H1 (cell line): Measurements from ENCODE around the gene LIG1. TPM values are rescaled to one million over a fixed set of nuclear protein-coding genes. Genes with fewer than 3 reads are reported as not detected.

Experiments used
- CTCF ChIA-PET: fragments of 300-600 bp; sonication (Branson Sonifier 250); formaldehyde crosslinking; loops from one replicate; lab custom pipeline; 2021; ENCODE audit not compliant: partially characterized antibody; lab: Charles Lee
- POLR2A ChIA-PET: fragments of 300-600 bp; sonication (Branson Sonifier 250); formaldehyde crosslinking; loops from one replicate; lab custom pipeline; 2021; ENCODE audit warnings: inconsistent platforms; ENCODE audit not compliant: partially characterized antibody; lab: Charles Lee
- DNase-seq, 2 experiments: peaks; one replicate each; pipeline versions ENCODE4 v3.0.0 to v3.0.0-alpha.2; 2010 to 2022; ENCODE audit warnings: low spot score in 2 of 2, low read depth in 1 of 2, mixed read lengths in 1 of 2
- FAIRE-seq: peaks from 2 replicates; lab custom pipeline; 2011; peaks lifted over from hg19 to GRCh38; lab: Jason Lieb, UNC
- H2AFZ ChIP-seq: 2 replicates; pipeline ENCODE4 v1.8.1; 2012; ENCODE audit warnings: low read length, inconsistent platforms
- H2AK5ac ChIP-seq: 2 replicates; pipeline ENCODE4 v1.6.1; 2013; ENCODE audit warnings: low read depth, low read length
- H2BK120ac ChIP-seq: replicated peaks from 2 replicates; pipeline ENCODE3; 2013; ENCODE audit warnings: low read depth, low read length, inconsistent platforms
- H2BK12ac ChIP-seq: 2 replicates; pipeline ENCODE4 v1.6.1; 2013; ENCODE audit warnings: low read depth, low read length
- H2BK15ac ChIP-seq: 2 replicates; pipeline ENCODE4 v1.6.1; 2013; ENCODE audit warnings: low read length
- H2BK20ac ChIP-seq: 2 replicates; pipeline ENCODE4 v1.6.1; 2013; ENCODE audit warnings: low read length
- H2BK5ac ChIP-seq: 2 replicates; pipeline ENCODE4 v1.6.1; 2013; ENCODE audit warnings: low read depth, low read length
- H3K14ac ChIP-seq: 2 replicates; pipeline ENCODE4 v1.6.1; 2013; ENCODE audit warnings: inconsistent platforms; ENCODE audit not compliant: insufficient read length
- H3K18ac ChIP-seq: 2 replicates; pipeline ENCODE4 v1.6.1; 2013; ENCODE audit warnings: low read length; ENCODE audit errors: extremely low read depth
- H3K23ac ChIP-seq: 2 replicates; pipeline ENCODE4 v1.6.1; 2013; ENCODE audit warnings: inconsistent platforms; ENCODE audit not compliant: insufficient read length
- H3K23me2 ChIP-seq: 2 replicates; pipeline ENCODE4 v1.6.1; 2013; ENCODE audit warnings: low read depth, low read length
- H3K27ac ChIP-seq: 2 replicates; pipeline ENCODE4 v1.6.1; 2011; ENCODE audit warnings: low read depth, low read length, inconsistent platforms
- H3K27me3 ChIP-seq, 4 experiments: replicated peaks in 1 of 4; 1 replicate in 1 of 4; 2 replicates in 3 of 4; pipeline versions ENCODE4 v1.6.1 to v1.8.1; 2011 to 2013; ENCODE audit warnings: low read length in 3 of 4, mild to moderate bottlenecking in 3 of 4, inconsistent platforms in 2 of 4, mixed read lengths in 2 of 4, moderate library complexity in 1 of 4; ENCODE audit not compliant: control insufficient read depth in 3 of 4, insufficient read depth in 3 of 4; ENCODE audit errors: extremely low read depth in 1 of 4
- H3K36me3 ChIP-seq, 4 experiments: 2 replicates each; pipeline versions ENCODE4 v1.6.1 to v1.8.1; 2011 to 2013; ENCODE audit warnings: mild to moderate bottlenecking in 4 of 4, low read length in 3 of 4, moderate library complexity in 2 of 4, control low read depth in 1 of 4, inconsistent platforms in 1 of 4; ENCODE audit not compliant: insufficient read depth in 4 of 4, control insufficient read depth in 2 of 4
- H3K4ac ChIP-seq: replicated peaks from 2 replicates; pipeline ENCODE3; 2013; ENCODE audit warnings: low read length, low read depth, mixed read lengths, inconsistent platforms; ENCODE audit not compliant: insufficient read length
- H3K4me1 ChIP-seq, 4 experiments: replicated peaks in 1 of 4; 1 replicate in 1 of 4; 2 replicates in 3 of 4; pipeline versions ENCODE4 v1.6.1 to v1.8.1; 2011 to 2013; ENCODE audit warnings: low read length in 3 of 4, inconsistent platforms in 2 of 4, mixed read lengths in 1 of 4; ENCODE audit not compliant: insufficient read depth in 4 of 4, control insufficient read depth in 3 of 4
- H3K4me2 ChIP-seq, 2 experiments: 2 replicates each; pipeline versions ENCODE4 v1.6.1 to v1.8.1; 2011 to 2013; ENCODE audit warnings: low read depth in 2 of 2, low read length in 2 of 2, control low read depth in 1 of 2, inconsistent platforms in 1 of 2, mild to moderate bottlenecking in 1 of 2; ENCODE audit not compliant: insufficient read depth in 1 of 2
- H3K4me3 ChIP-seq, 4 experiments: fragments of 200-600, 300-600 bp in 1 of 4; sonication (generic), shearing (Covaris generic), sonication (Bioruptor Twin) in 1 of 4; 2 replicates each; pipeline versions ENCODE4 v1.5.1 to v1.8.1; 2011 to 2016; ENCODE audit warnings: low read length in 4 of 4, low read depth in 3 of 4, control low read depth in 2 of 4, inconsistent platforms in 2 of 4, mild to moderate bottlenecking in 2 of 4, mixed read lengths in 1 of 4, moderate library complexity in 1 of 4; ENCODE audit not compliant: insufficient read depth in 2 of 4; ENCODE audit errors: extremely low read depth in 1 of 4
- H3K56ac ChIP-seq: replicated peaks from 2 replicates; pipeline ENCODE3; 2013; ENCODE audit warnings: low read depth, mild to moderate bottlenecking, mixed read lengths, low read length, inconsistent platforms; ENCODE audit not compliant: insufficient read length
- H3K79me1 ChIP-seq: 2 replicates; pipeline ENCODE4 v1.6.1; 2013; ENCODE audit warnings: low read depth, low read length, control low read depth
- H3K79me2 ChIP-seq, 2 experiments: 2 replicates each; pipeline versions ENCODE4 v1.6.1 to v1.8.1; 2012 to 2013; ENCODE audit warnings: low read length in 2 of 2, mild to moderate bottlenecking in 2 of 2, inconsistent platforms in 1 of 2; ENCODE audit not compliant: insufficient read depth in 2 of 2, control insufficient read depth in 1 of 2
- H3K9ac ChIP-seq, 4 experiments: replicated peaks in 1 of 4; 1 replicate in 1 of 4; 2 replicates in 3 of 4; pipeline versions ENCODE4 v1.6.1 to v1.8.1; 2011 to 2013; ENCODE audit warnings: low read depth in 3 of 4, low read length in 3 of 4, control low read depth in 2 of 4, mild to moderate bottlenecking in 2 of 4, moderate library complexity in 2 of 4, inconsistent platforms in 1 of 4; ENCODE audit errors: extremely low read depth in 1 of 4
- H3K9me3 ChIP-seq, 2 experiments: 2 replicates each; pipeline versions ENCODE4 v1.6.1 to v1.8.1; 2012 to 2013; ENCODE audit warnings: mild to moderate bottlenecking in 2 of 2, moderate library complexity in 2 of 2, control low read depth in 1 of 2, inconsistent platforms in 1 of 2, low read depth in 1 of 2, low read length in 1 of 2, mixed read lengths in 1 of 2; ENCODE audit not compliant: insufficient read depth in 2 of 2
- H4K20me1 ChIP-seq, 2 experiments: replicated peaks in 1 of 2; 2 replicates each; pipeline versions ENCODE3 to v1.8.1; 2011 to 2013; ENCODE audit warnings: inconsistent platforms in 2 of 2, low read length in 2 of 2, mild to moderate bottlenecking in 1 of 2; ENCODE audit not compliant: insufficient read depth in 2 of 2, control insufficient read depth in 1 of 2
- H4K5ac ChIP-seq: 2 replicates; pipeline ENCODE4 v1.6.1; 2013; ENCODE audit warnings: low read length, low read depth, mixed read lengths, inconsistent platforms; ENCODE audit not compliant: insufficient read length
- H4K8ac ChIP-seq: 2 replicates; pipeline ENCODE4 v1.8.0; 2013; ENCODE audit warnings: mild to moderate bottlenecking, moderate library complexity, low read length, inconsistent platforms; ENCODE audit not compliant: insufficient read depth; ENCODE audit errors: extremely low read depth
- H4K91ac ChIP-seq: replicated peaks from 2 replicates; pipeline ENCODE3; 2013; ENCODE audit warnings: low read length, mixed read lengths, inconsistent platforms; ENCODE audit not compliant: insufficient read length
- BRCA1 ChIP-seq: IDR thresholded peaks from 2 replicates; pipeline ENCODE4 v1.6.1; 2012; ENCODE audit warnings: low read depth, low read length, improper control_type of control experiment
- CBX5 ChIP-seq: fragments of 300-800, 300-1000 bp; sonication (generic); IDR thresholded peaks from 2 replicates; pipeline ENCODE4 v1.7.1; 2016; ENCODE audit warnings: antibody characterized with exemption, low read length, low read depth
- CHD1 ChIP-seq: IDR thresholded peaks from 2 replicates; pipeline ENCODE4 v1.6.1; 2012; ENCODE audit warnings: low read depth, low read length, improper control_type of control experiment
- CREB1 ChIP-seq: IDR thresholded peaks from 2 replicates; pipeline ENCODE4 v1.6.1; 2012; ENCODE audit warnings: inconsistent platforms
- FOSL1 ChIP-seq: IDR thresholded peaks from 2 replicates; pipeline ENCODE4 v1.6.1; 2011; ENCODE audit warnings: mild to moderate bottlenecking, low read depth, low read length, moderate library complexity; ENCODE audit not compliant: insufficient read depth
- GABPA ChIP-seq: IDR thresholded peaks from 2 replicates; pipeline ENCODE4 v1.6.1; 2011; ENCODE audit warnings: mild to moderate bottlenecking, low read length, moderate library complexity, borderline replicate concordance; ENCODE audit not compliant: insufficient read depth
- HDAC2 ChIP-seq, 2 experiments: fragments of 300-600 bp in 1 of 2; sonication (generic) in 1 of 2; IDR thresholded peaks; 2 replicates each; pipeline ENCODE4 v1.6.1; 2011 to 2012; ENCODE audit warnings: low read depth in 2 of 2, low read length in 2 of 2, mild to moderate bottlenecking in 2 of 2, moderate library complexity in 2 of 2, borderline replicate concordance in 1 of 2, inconsistent platforms in 1 of 2
- KDM1A ChIP-seq: fragments of 200-600, 300-600 bp; sonication (generic); IDR thresholded peaks from 2 replicates; pipeline ENCODE4 v1.7.1; 2016; ENCODE audit warnings: mild to moderate bottlenecking, low read length, borderline replicate concordance
- PHF8 ChIP-seq: fragments of 200-600 bp; sonication (generic); conservative IDR thresholded peaks from 2 replicates; pipeline ENCODE4 v1.7.1; 2012; ENCODE audit warnings: low read depth, mild to moderate bottlenecking, inconsistent platforms, low read length, moderate library complexity
- SAP30 ChIP-seq: fragments of 300-600 bp; sonication (generic); IDR thresholded peaks from 2 replicates; pipeline ENCODE4 v1.7.1; 2012; ENCODE audit warnings: low read length, moderate library complexity, mild to moderate bottlenecking, inconsistent platforms; ENCODE audit not compliant: insufficient read depth, insufficient replicate concordance
- SP4 ChIP-seq: IDR thresholded peaks from 2 replicates; pipeline ENCODE4 v1.6.1; 2012; ENCODE audit warnings: low read length, inconsistent platforms
- YY1 ChIP-seq: IDR thresholded peaks from 2 replicates; pipeline ENCODE4 v1.6.1; 2011; ENCODE audit warnings: low read depth, mild to moderate bottlenecking, low read length
- WGBS, 2 experiments: shearing (Covaris generic) in 1 of 2; methylation state at CpG; one replicate each; pipeline versions ENCODE4 v1.1.6 to v1.1.7; 2013 to 2015; ENCODE audit warnings: low lambda C conversion rate in 2 of 2, mixed read lengths in 2 of 2, inconsistent platforms in 1 of 2, low coverage in 1 of 2, missing lambda C conversion rate in 1 of 2; ENCODE audit not compliant: insufficient replicate concordance in 2 of 2, insufficient coverage in 1 of 2, insufficient read length in 1 of 2; ENCODE audit errors: extremely low coverage in 1 of 2, missing lambda C conversion rate in 1 of 2; 5-methylcytosine and 5-hydroxymethylcytosine counted together
- polyA plus RNA-seq, 7 experiments: library from polyadenylated mRNA; depleted of rRNA in 3 of 7; stranded (reverse) in 5 of 7; unstranded in 2 of 7; fragments of >200 nt in 5 of 7; fragments of 200-250 nt in 2 of 7; gene quantifications; 1 replicate in 5 of 7; 2 replicates in 1 of 7; 4 replicates in 1 of 7; pipeline versions ENCODE4 v1.2.1 to v1.2.3, GENCODE V29; 2011 to 2013; ENCODE audit warnings: missing spikeins in 2 of 7, mixed read lengths in 2 of 7
- total RNA-seq: library from RNA; stranded (reverse); fragmentation: NEBNext Ultra II Directional; extraction: Animal tissue kit (Norgen Biotek cat#: 25700); gene quantifications from 2 replicates; pipeline ENCODE4 v1.2.1, GENCODE V29; 2021

Gene LIG1
- total and polyA plus RNA-seq, 2 of the 8 experiments (the other 6 are each of a cell fraction or from before 2014, with no cell fraction given) = 67.6 to 113 TPM

GRCh38 chr19:48171710-48172109 lies 1.6 kb upstream of the LIG1 start:
- Histone ChIP-seq H2BK120ac (no peak overlapping the region), H3K4ac (no peak overlapping the region), H3K23me2 (peaks cover 11% of the 10 kb centered on the region), H3K56ac (no peak overlapping the region), H2BK12ac (no peak overlapping the region; the same call in 1 of the 2 replicates), H3K4me3 (peak overlapping the region in 3 of 4 experiments; percentile 93 to 99 (median 97); a peak in 4 of 8 replicates), H4K8ac (no peak overlapping the region), H3K27me3 (no peaks in the 10 kb centered on the region), H2BK15ac (no peak overlapping the region), H3K79me1 (peaks cover 6% of the 10 kb centered on the region; the same call in 1 of the 2 replicates), H2BK20ac (no peak overlapping the region), H3K18ac (no peak overlapping the region), H4K91ac (no peak overlapping the region), H4K5ac (no peak overlapping the region), H2AFZ (no peak overlapping the region), H3K4me1 (peaks cover 0 to 13% (median 6%) of the 10 kb centered on the region in 4 experiments; a peak in 6 of 7 replicates), H2BK5ac (no peak overlapping the region), H3K23ac (no peak overlapping the region), H4K20me1 (peaks cover 2 to 6% of the 10 kb centered on the region in 2 experiments), H3K9me3 (no peaks in the 10 kb centered on the region), H3K79me2 (peaks cover 6 to 33% of the 10 kb centered on the region in 2 experiments), H3K14ac (no peak overlapping the region), H3K4me2 (peak overlapping the region; percentile 94 to 96; a peak in 3 of 4 replicates), H2AK5ac (no peak overlapping the region), H3K9ac (no peak overlapping the region), H3K36me3 (peaks cover 2 to 22% (median 16%) of the 10 kb centered on the region in 4 experiments), H3K27ac (no peak overlapping the region)
- FAIRE-seq (no peak), DNase-seq (no peak)
- ChIA-PET POLR2A (interaction anchor here (0.9 to 1.8 kb wide), 13 partner anchors 8 to 119 kb away, joined by 3 to 7 read pairs (median 3); partner anchors contain the start of gene PLA2G4C), CTCF (interaction anchor here (0.6 to 2.1 kb wide), 10 partner anchors 12 to 143 kb away, joined by 3 to 9 read pairs (median 4); no protein-coding TSS in a partner anchor)
- WGBS, 2 experiments = 94% methylated on average over 29 of the region's 37 CpGs; no CpG with 5 or more reads in 1 of the 2 experiments
- TF ChIP-seq BRCA1 (no peak), HDAC2 (IDR thresholded peaks at IDR 0.05; ENCODE audit: borderline replicate concordance in 1 of 2, low read depth in 2 of 2, low read length in 2 of 2) (no peak), CBX5 (no peak), GABPA (no peak), CHD1 (no peak), YY1 (no peak), CREB1 (no peak), PHF8 (no peak), FOSL1 (no peak), KDM1A (no peak), SAP30 (no peak), SP4 (no peak)
